Measurements from ENCODE around the gene ACP7.

DNA sequence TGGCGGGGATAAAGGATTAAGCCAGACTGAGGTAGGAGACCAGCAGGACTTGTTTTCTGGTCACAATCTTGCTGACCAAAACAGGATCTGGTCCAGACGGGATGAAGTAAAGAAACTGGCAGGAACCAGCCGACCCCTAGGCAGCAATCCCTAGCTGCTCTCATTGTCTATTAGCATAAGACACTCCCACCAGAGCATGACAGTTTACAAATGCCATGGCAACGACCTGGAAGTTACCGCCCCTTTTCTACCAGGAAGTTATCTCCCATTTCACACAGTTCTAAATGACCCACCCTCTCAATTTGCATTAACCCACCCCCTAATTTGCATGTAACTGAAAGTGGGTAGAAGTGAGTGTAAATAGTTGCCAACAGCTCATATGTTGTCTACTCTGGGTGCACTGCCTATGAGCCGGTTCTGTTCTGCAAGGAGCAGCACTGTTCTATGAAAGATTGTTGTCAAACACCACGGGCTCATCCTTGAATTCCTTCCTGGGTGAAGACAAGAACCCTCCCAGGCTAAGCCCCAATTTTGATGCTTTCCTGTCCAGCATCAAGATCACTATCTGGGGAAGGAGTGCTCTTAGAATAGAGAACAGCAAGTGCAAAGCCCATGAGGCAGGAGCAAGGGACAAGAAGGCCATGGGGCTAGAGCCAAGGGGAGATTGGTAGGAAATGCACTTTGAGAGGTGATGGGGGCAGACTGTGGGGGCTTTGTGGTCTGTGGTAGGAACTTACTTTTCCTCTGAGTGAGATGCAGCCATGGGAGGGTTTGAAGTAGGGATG is 37.9 kb upstream of the ACP7 start:
- TF ChIP-seq KDM1A (IDR thresholded peaks at IDR 0.05; ENCODE audit: low read depth): no peak
- TF ChIP-seq CTCF (IDR thresholded peaks at IDR 0.05): no peak
- no peak for TF ChIP-seq MAFK (IDR thresholded peaks at IDR 0.05; ENCODE audit: partially characterized antibody)
- TF ChIP-seq GATA3 (IDR thresholded peaks at IDR 0.05; ENCODE audit: borderline replicate concordance): no peak
- no peak for TF ChIP-seq POLR2A (IDR thresholded peaks at IDR 0.05; ENCODE audit: low read length)

All from A549 (cell line).